HG03066 (cell line): ENCODE measurements around the gene SART3.

Source experiments
- ATAC-seq: cut with Tn5 transposase; IDR thresholded peaks from one replicate; pipeline ENCODE4 v1.9.1; 2021; ENCODE audit warnings: low read depth; ENCODE audit not compliant: unreplicated experiment

Gene SART3

GRCh38 chr12:108530161-108530560, 30.8 kb downstream of the SART3 start:
- ATAC-seq = no peak

DNA sequence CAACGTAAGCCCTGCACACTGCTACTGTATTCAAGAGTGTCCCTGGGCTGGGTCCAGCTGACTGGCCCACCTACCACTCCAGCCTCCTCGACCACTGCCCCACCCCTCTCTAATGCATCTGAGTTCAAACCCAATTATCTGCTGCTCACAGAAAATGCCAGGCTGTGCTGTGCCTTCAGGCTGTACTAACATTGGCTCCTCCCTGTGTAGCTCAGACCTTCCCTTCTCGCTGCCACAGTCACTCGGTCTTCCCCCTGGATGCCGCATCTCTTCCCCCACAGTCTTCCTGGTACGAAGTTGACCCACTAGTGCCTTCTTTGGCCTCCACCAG, 33.8 kb downstream of the SART3 start:
- no peak for ATAC-seq

DNA sequence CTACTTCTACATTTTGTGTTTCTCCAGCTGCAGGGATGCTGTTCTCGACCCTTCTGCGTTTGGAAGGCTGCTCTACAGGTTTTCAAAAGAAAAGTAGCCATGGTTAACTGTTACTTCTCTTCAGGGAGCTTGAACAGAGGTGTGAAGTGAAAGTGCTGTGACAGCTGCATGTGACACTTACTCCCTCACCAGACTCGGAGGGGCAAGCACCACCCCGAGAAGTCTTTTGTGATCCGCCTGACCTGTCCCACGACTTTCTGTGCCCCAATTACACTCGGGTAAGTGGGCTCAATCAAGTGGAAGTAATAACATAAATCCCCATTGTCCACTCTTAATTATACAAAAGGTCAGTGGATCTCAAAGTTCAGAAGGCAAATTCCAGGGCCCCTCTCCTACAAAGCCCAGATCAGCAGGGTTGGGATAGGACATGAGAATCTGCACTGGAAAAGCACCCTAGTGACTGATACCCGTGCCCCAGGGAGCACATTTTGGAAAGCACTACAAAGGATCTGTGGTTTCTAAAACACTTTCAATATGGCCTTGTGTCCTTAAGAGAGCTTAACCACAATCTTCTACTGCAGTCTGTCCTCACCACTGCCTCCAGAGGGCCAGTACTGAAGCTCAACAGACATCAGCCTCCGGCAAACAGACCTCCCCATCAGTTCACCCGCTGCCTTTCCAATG, 34.3 kb downstream of the SART3 start:
- ATAC-seq = no peak

DNA sequence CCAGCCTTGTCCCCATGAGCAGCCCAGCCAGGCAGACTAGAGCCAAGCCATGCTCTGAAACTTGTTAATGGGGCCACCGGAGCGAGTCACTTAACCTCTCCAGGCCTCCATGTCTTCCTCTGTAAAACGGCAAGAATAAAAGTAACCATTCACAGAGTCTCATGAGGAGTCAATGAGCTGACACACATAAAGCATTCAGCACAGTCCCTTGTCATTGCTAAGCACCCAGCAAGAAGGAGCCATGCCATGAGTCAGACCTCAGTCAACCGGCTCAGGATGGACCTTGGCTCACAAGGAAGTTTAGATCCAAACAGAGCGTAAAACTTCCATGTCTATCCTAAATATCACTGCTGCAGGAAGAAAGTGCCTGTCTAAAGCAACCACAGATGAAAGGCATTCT, 35.3 kb downstream of the SART3 start:
- ATAC-seq = no peak

DNA sequence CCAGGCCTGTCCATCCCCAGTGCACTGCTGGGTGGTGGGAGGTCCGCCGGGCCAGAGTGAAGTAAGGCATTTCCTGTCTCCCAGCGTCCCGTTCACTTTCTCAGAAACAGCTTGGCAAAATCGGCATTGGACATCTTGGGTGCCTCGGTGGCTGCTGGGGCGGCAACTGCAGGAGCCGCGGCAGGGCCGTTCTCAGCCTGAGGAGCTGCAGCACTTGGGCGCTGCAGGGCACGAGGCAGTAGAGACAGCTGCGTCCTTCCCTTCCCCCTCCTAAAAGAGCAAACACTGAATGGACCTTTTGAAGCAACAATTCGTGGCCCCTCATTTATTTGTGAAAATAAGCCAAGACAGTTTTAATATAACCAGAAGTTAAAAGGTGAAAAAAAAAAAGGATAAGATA, 37.6 kb downstream of the SART3 start:
- ATAC-seq = no peak

DNA sequence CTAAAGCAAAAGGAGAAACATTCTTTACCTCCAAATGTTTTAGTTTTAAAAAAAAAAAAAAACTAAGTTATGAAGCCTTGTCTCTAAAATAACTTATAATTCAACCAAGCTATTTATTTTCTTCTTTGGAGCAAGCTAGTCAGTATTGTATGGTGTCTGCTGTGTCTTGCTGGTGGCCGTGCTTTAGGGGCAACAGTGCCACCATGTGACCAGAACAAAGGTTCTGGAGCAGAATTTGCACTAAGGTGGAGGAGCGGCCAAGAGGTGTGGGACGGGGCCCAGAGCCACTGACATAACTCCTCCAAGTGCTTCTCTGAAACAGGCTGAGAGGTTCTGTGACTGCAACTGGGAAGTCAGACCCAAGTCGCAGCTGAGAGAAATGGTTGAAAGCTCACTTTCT, 41.4 kb downstream of the SART3 start:
- ATAC-seq = no peak

- ATAC-seq = no peak
Measured at GRCh38 chr12:108518716-108519496, 42.1 kb downstream of the SART3 start.

GRCh38 chr12:108518101-108518715, 42.8 kb downstream of the SART3 start:
- ATAC-seq = no peak

- ATAC-seq = no peak
Measured at GRCh38 chr12:108517288-108518100, 43.5 kb downstream of the SART3 start.

- no peak for ATAC-seq
Measured at GRCh38 chr12:108516511-108517275, 44.3 kb downstream of the SART3 start.

DNA sequence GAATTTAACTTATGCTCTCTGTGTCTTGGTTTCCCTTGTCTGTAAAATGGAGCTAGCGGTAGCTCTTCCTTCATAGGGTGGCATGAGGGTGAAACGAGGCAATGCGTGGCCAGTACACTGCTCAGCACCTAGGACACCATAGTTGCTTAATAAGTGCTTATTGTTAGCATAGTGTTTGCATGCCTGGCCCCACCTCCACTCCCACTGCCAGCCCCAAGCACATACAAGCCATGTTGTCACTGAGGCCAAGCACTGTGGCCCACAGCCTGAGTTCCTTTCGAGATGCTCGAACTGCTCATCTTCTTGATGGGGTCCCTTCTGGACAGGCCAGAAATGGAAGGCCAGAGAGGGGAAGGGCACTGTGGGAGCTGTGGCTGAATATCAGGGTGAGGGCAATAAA, 45.1 kb downstream of the SART3 start:
- no peak for ATAC-seq

DNA sequence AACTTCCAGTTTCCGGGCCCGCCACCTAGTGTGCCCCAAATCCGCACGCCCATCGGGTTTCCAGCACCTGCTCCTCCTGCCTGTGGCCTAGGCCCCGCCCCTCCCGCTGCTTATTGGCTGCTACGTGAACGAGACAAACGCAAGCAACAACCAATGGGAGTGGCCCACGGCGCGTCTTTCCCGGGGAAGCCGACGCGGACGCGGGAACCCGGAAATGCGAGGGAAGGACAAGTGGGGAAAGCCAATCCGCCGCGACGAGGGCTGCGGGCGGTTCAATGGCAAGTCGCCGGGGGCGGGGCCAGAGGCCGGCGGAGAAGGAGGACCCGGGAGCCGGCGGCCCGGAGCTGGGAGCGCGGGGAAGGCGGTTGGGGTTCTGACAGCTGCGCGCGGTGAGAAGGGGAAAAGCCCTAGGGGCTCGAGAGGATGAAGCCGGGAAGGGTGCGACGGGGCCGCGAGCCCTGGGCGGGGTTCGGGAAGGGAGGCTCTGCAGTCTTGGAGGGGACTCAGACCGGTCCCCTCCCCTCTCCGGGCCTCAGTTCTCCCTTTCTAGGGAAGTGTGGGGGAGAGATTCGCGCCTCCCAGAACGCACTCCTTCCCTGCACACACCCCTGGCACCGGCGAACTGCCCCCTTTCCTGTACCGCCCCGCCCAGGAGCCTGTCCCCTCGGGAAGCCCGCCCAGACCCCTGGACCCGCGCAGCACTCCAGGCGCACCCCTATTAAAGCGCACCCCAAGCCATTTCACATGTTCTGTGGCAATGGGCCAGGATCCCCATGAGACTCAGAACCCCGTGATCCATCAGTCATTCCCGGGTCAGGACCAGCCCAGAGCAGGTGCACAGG, 45.8 kb downstream of the SART3 start, which contains the start of gene FICD:
Gene FICD, plus strand, starts transcription at position 305 of the 842 bp plus-strand sequence. CDS start 1,696 bp downstream, outside the sequence.
- ATAC-seq = peak; percentile 74

GRCh38 chr12:108514468-108514972, 46.5 kb downstream of the SART3 start:
- peak; percentile 3 for ATAC-seq

DNA sequence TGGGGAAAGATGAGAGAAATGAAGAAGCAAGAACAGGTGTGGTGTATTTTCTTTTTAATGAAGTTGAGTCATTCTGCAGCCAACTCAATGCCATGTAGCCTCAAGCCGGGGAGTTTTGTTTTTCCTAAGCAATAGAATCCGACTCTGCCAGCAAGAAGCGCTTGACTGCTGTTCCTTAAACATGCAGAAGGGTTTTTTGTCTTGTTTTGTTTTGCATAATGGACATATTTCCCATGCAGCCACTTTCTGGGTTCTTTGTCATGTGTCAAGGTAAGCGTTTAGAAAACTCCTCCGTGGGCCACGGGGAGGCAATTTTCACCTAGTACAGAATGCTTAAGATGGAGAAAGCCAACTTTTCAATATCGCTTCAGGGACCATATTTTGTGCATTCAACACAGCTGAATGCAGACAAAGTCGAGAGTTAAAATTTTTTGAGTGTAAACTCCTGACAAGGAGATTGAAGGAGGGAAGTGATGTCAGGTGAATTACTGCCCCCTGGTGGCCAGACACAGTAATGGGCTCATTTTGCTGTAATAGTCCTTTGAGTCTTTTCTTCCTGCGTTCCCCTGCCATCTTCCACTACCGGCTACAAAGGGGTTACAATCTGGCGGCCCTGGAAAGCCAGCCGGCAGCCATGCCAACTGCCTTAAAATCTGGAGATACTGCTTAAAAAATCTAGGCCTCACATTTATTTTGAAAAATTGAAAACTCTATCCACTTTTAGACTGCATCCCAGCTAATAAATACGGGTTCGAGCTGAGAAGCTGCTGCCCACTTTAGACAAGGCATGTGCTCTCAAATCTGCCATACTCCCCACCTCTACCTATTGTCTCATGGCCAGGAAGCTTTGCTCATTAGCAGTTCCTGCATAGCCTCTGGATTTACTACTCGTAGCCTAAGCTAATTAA, 49.1 kb downstream of the SART3 start:
- ATAC-seq = peak; percentile 20

DNA sequence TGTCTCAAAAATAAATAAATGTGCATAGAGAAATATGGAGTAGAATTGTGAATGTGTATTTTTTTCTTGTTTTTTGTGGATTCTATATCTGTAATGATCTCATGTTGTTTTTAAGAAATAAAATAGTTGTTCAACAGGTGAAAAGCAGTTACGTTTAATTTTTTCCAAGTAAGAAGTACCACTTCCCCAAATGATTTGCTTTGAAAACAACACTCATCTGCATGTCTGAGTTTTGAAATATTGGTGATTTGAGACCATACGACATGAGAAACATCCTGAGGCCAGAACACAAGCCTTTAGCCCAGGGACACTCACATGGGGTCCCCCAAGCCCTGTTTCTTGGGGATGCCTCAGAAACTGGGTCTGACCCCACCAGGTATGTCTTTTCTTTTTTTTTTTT, 50.1 kb downstream of the SART3 start:
- ATAC-seq = no peak

- ATAC-seq = no peak
Measured at GRCh38 chr12:108509806-108510205, 51.2 kb downstream of the SART3 start.

- ATAC-seq = no peak
Measured at GRCh38 chr12:108507971-108508642, 52.9 kb downstream of the SART3 start.
